Raji (cell line): ENCODE data around the gene DLX4.

Experiments used
- POLR2A ChIP-seq: IDR thresholded peaks from 2 replicates; pipeline ENCODE4 v1.6.1; 2011; ENCODE audit warnings: low read depth, low read length, control low read depth; ENCODE audit not compliant: insufficient read depth

The DLX4 gene

GRCh38 chr17:49969134-49969759, at the start of gene DLX4:
Gene DLX4, plus strand, starts transcription at chr17:49969190. Its CDS starts 279 bp downstream, at chr17:49969469.
- no peak for TF ChIP-seq POLR2A

GRCh38 chr17:49920030-49920769, 48.8 kb upstream of the DLX4 start:
- no peak for TF ChIP-seq POLR2A

GRCh38 chr17:49922095-49922494, 46.9 kb upstream of the DLX4 start:
- TF ChIP-seq POLR2A = no peak

DNA sequence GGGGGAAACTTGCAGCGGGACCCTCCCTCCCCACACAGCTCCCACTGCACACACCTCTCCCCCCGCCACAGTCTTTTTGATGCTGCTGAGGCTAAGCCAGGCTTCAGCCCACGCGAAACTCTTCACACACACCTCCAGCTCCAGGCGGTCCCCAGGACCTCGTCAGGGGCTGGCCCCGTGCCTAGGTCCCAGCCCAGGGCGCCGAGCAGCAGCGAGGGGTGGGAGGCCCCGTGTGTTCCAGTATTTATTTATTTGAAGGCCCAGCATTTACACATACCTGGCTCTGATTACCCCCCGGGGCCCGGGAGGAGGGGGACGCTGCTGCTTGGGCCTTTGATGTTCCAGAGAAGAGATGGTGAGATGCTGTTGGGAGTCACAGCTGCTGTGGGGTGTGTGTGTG, 44.9 kb upstream of the DLX4 start:
- TF ChIP-seq POLR2A = no peak

GRCh38 chr17:49924589-49924988, 44.4 kb upstream of the DLX4 start:
- TF ChIP-seq POLR2A = no peak

DNA sequence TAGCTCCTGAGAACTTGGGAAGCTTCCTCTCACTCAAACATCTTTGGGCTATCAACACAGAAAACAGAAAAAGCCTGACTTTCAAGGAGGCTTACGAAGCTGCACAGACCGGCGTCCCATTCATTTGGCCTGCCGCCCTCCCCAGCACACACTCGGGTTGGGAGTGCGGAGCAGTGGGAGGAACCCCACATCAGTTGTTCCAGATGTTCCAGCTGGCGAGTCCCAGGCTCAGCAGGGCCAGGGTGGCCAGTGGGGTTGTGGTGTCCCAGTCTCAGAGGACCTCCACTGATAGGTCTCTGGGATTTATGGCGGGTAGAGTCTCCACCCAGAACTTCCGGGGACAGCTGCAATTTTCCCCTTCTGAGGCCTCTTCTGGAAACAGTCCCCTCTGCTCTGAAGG, 43.1 kb upstream of the DLX4 start:
- no peak for TF ChIP-seq POLR2A

DNA sequence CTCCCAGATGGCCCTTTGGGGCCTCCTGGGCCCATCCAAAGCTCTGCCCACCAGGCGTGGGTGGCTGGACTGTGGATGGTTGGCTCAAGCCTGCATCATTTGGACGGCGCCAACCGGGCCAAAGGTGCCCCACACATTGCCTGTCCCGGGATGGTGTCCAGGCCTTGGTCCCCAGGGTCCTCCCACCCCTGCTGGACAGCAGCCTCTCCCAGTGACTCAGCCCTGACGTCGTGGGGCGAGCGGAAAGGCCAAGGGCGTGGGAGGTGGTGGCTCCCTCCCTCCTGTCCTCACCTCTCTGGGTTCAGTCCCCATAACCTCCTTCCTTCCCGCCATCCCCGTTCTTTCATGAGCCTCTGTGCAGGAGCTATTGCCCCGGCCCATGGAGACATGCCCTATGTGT, 42.1 kb upstream of the DLX4 start:
- no peak for TF ChIP-seq POLR2A

DNA sequence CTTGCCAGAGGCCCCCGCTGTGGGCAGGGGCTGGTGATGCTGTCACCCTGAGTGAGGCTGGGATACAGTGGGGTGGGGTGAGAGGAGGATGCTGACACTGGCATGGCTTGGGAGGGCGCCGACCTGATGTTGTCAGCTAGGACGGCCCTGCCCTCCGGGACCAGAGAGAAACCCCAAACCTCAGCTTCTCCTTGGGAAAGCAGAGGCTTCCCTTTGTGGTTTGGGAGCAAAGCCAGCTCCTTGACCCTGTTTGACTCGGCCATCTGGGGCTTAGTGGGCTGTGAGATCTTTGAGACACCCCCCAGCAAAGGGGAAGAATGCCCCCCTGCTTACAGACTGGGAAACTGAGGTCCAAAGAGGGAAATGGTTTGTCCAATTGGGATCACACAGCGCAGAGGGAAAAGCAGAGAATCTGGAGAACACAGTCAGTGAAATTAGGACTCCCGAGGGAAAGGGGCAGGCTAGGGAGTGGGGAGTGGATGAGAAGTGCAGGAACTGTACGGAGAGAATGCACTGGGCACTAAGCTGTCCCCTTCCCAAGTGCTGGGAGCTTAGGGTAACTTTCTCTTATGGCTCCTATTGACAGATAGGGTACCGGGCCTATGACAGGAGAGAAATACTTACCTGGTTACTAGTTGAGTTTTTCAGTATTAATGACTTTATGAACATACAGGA, 40.7 kb upstream of the DLX4 start:
- TF ChIP-seq POLR2A = no peak

- TF ChIP-seq POLR2A = no peak
These were observed 40.0 kb upstream of the DLX4 start for GRCh38 chr17:49928837-49929475.

DNA sequence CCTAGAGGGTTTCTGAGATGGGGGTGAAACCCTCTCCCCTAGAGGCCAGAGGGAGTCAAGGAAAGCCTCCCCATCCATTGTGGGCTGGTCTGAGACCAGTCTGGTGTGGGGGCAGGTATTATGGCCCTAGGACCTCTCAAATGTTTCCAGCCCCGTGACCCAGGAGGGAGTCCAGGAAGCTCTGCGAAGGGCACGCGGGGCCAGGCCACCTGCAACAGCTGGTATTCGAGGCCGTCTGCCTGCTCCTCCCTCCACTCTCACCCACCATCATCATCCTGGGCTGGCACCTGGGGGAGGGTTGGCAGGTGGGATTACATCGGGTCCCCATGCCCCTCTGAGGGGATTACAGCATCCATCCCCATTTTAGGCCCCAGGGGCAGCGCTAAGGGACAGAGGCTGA, 38.1 kb upstream of the DLX4 start:
- no peak for TF ChIP-seq POLR2A

DNA sequence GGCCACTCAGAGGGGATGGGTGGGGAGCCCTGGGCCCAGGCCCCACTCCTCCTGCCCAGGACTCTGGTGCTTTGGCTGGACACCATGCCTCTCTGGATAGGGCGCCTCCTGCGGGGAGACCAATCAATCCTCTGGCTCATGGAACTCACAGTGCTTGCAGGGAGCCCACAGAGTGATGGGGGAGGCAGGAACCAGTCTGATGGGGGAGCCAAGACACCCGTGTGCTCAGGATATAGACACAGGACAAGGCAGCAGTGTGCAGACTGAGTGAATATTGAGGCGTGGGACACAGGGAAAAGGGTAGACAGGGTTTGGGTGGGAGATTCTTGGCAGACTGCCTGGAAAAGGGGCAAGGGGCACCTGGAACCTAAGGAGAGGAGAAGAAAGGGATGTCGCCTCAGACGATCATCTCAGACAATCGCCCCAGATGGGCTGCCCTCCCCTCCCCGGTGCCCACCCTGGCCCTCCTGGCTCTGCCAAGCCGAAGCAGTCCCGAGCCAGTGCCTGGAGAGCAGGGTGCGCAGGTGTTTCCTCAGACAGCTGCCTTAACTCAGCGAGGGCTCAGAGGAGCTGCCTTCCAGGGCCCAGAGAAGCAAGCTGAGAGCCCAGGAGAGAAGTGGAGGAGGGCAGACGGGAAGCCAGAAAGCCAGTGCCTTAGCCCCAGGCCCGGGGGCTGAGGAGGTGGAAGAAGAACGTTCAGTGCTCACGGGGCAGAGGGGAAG, 37.4 kb upstream of the DLX4 start:
- TF ChIP-seq POLR2A = no peak

GRCh38 chr17:49932138-49932723, 36.8 kb upstream of the DLX4 start:
- TF ChIP-seq POLR2A = no peak

DNA sequence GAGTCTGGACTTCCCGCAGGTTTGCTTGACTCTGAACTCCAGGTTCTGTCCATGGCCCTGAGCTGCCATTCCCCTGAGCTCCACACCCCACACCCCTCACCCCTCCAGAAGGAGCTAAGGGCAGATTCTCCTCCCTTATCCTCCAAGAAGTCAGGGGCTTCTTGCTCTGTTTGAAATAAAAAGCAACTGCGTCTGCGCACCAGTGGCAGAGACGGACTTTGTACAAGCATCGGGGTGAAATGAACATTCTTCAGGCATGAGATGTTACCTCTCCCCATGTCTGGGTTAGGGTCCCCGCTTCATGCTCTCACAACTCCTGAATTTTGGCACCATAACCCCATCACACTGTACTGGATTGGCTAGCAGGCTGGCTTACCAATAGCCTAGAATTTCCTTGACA, 36.1 kb upstream of the DLX4 start:
- TF ChIP-seq POLR2A = no peak

DNA sequence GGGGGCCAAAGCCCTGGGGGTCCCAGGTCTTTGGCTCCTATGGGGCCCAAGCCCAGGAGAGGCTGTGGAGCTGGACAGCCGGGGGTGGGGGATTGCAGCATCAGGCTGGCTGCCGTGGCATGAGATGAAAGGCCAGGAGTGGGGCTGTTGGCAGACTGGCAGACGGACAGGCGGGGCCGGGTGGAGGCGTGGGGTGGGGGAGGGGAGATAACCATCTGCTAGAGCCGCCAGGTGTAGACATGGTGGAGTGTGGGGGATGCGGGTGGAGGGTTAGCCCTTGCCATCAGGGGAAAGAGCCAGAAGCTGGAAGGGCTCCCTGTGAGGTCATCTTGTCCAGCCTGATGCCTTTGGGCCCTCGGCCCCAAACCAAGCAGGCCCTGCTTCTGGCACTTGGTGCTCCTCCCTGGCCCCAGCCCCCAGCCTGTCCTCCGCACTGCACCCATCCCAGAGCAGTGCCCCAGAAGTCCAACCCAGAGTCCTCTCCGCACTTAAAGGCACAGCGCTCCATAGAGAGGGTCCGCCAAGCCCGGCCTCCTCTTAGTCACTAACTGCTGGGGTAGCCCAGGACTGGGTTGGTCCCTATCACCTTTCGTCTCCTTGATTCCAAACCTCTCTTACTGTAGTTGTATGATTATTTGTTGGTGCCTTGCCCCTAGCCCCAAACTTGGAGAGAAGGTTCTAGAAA, 33.3 kb upstream of the DLX4 start:
- TF ChIP-seq POLR2A = no peak
